K562 (cell line): ENCODE measurements around the gene MKRN2OS. TPM values are rescaled to one million over a fixed set of nuclear protein-coding genes. Genes with fewer than 3 reads are reported as not detected.

Experiments
- ATAC-seq: fragments of 200-7000 bp; cut with Tn5 transposase; 3 replicates; pipeline ENCODE4 v1.9.1; 2020; ENCODE audit warnings: moderate library complexity
- Bru-seq: library from RNA; stranded (reverse); fragments of 400-500 nt; gene quantifications from one replicate; lab custom pipeline; 2021; lab: Mats Ljungman, UMichigan
- BruChase-seq, 2 experiments: library from RNA; stranded (reverse); fragments of 400-500 nt; gene quantifications; one replicate each; lab custom pipeline; 2021; lab: Mats Ljungman, UMichigan
- BruUV-seq: library from RNA; stranded (reverse); fragments of 400-500 nt; replicated peaks from 2 replicates; lab custom pipeline; 2021; lab: Mats Ljungman, UMichigan
- CTCF ChIA-PET: fragments of 300-600 bp; formaldehyde crosslinking; extraction: SDS; loops from one replicate; lab custom pipeline; 2021; ENCODE audit warnings: low intra/inter-chr PET ratio; lab: Yijun Ruan, JAX
- POLR2A ChIA-PET: fragments of 300-600, 350-650 bp; sonication (Branson Sonifier 250); formaldehyde crosslinking; extraction: SDS; loops from one replicate; lab custom pipeline; 2021; ENCODE audit warnings: antibody characterized with exemption, inconsistent platforms; lab: Yijun Ruan, JAX
- DNase-seq, 4 experiments: peaks; one replicate each; pipeline versions ENCODE4 v3.0.0 to v3.0.0-alpha.2; 2011 to 2018; ENCODE audit warnings: low spot score in 3 of 4, mixed read lengths in 3 of 4; ENCODE audit errors: extremely low read depth in 1 of 4
- FAIRE-seq: peaks from 2 replicates; lab custom pipeline; 2011; peaks lifted over from hg19 to GRCh38; lab: Jason Lieb, UNC
- H2AFZ ChIP-seq: 2 replicates; pipeline ENCODE4 v1.6.0; 2011; ENCODE audit warnings: low read depth, low read length, control low read depth, inconsistent platforms
- H3K27ac ChIP-seq: fragments of 200-600 bp; 3 replicates; pipeline ENCODE4 v1.8.0; 2011; ENCODE audit warnings: low read depth, mild to moderate bottlenecking, control low read depth, inconsistent platforms, low read length, moderate library complexity, mixed read lengths; ENCODE audit errors: extremely low read depth
- H3K27me3 ChIP-seq, 2 experiments: fragments of 300-600 bp in 1 of 2; 2 replicates in 1 of 2; 3 replicates in 1 of 2; pipeline versions ENCODE4 v1.6.0 to v1.8.0; 2011; ENCODE audit warnings: inconsistent platforms in 2 of 2, low read length in 2 of 2, mild to moderate bottlenecking in 1 of 2, mixed read lengths in 1 of 2, moderate library complexity in 1 of 2; ENCODE audit not compliant: control insufficient read depth in 2 of 2, insufficient read depth in 2 of 2
- H3K36me3 ChIP-seq: fragments of 300-600 bp; 3 replicates; pipeline ENCODE4 v1.8.0; 2011; ENCODE audit warnings: mild to moderate bottlenecking, low read length, inconsistent platforms; ENCODE audit not compliant: control insufficient read depth, insufficient read depth
- H3K4me1 ChIP-seq, 2 experiments: fragments of 200-600 bp in 1 of 2; replicated peaks in 1 of 2; 2 replicates in 1 of 2; 3 replicates in 1 of 2; pipeline versions ENCODE4 v1.5.1 to v1.8.0; 2011; ENCODE audit warnings: inconsistent platforms in 2 of 2, low read length in 2 of 2, mild to moderate bottlenecking in 1 of 2, mixed read lengths in 1 of 2, moderate library complexity in 1 of 2; ENCODE audit not compliant: control insufficient read depth in 2 of 2, insufficient read depth in 2 of 2
- H3K4me2 ChIP-seq: 2 replicates; pipeline ENCODE4 v1.6.1; 2011; ENCODE audit warnings: low read length, control low read depth, inconsistent platforms, mixed read lengths; ENCODE audit not compliant: insufficient read depth
- H3K4me3 ChIP-seq: fragments of 200-600 bp; sonication (generic), shearing (Covaris generic); 2 replicates; pipeline ENCODE4 v1.5.1; 2016; ENCODE audit warnings: control low read depth, inconsistent platforms
- H3K79me2 ChIP-seq: fragments of 200-600 bp; 3 replicates; pipeline ENCODE4 v1.8.0; 2011; ENCODE audit warnings: low read length, inconsistent platforms; ENCODE audit not compliant: control insufficient read depth, insufficient read depth
- H3K9ac ChIP-seq, 2 experiments: 2 replicates each; pipeline versions ENCODE4 v1.6.0 to v1.6.1; 2011; ENCODE audit warnings: low read depth in 2 of 2, low read length in 2 of 2, control low read depth in 1 of 2, inconsistent platforms in 1 of 2, mild to moderate bottlenecking in 1 of 2, mixed read lengths in 1 of 2; ENCODE audit not compliant: insufficient read depth in 1 of 2
- H3K9me1 ChIP-seq: one replicate; pipeline ENCODE4 v1.6.0; 2011; ENCODE audit warnings: inconsistent platforms, mild to moderate bottlenecking, low read length, moderate library complexity; ENCODE audit not compliant: control insufficient read depth, insufficient read depth
- H3K9me3 ChIP-seq: replicated peaks from 2 replicates; pipeline ENCODE4 v1.5.1; 2011; ENCODE audit warnings: low read depth, low read length, inconsistent platforms; ENCODE audit not compliant: control insufficient read depth, insufficient read depth
- H4K20me1 ChIP-seq: replicated peaks from 2 replicates; pipeline ENCODE4 v1.6.1; 2011; ENCODE audit warnings: low read length, inconsistent platforms, mixed read lengths; ENCODE audit not compliant: control insufficient read depth, insufficient read depth
- NCOA1 ChIP-seq: fragments of 450-650 bp; IDR thresholded peaks from 2 replicates; pipeline ENCODE4 v1.6.1; 2016; ENCODE audit warnings: low read depth
- PKNOX1 ChIP-seq: fragments of 450-650 bp; IDR thresholded peaks from 2 replicates; pipeline ENCODE4 v1.6.1; 2016
- RUNX1 ChIP-seq: sonication (generic); IDR thresholded peaks from 2 replicates; pipeline ENCODE4 v1.6.1; 2016; ENCODE audit warnings: antibody characterized with exemption, low read depth
- STAT5B ChIP-seq: fragments of 250-450 bp; sonication (Bioruptor Pico); IDR thresholded peaks from 2 replicates; pipeline ENCODE4 v1.8.0; 2021; ENCODE audit warnings: mild to moderate bottlenecking, inconsistent platforms
- ZNF609 ChIP-seq: sonication (generic); formaldehyde crosslinking; IDR thresholded peaks from 2 replicates; pipeline ENCODE4 v1.8.1; 2023; ENCODE audit warnings: missing genetic modification reagents, mild to moderate bottlenecking, borderline replicate concordance
- WGBS: fragments of 100-300 bp; shearing (Covaris generic); methylation state at CpG from one replicate; pipeline ENCODE4 v1.1.6; 2016; ENCODE audit warnings: low coverage, mixed read lengths; ENCODE audit not compliant: insufficient coverage; ENCODE audit errors: missing lambda C conversion rate; 5-methylcytosine and 5-hydroxymethylcytosine counted together
- in situ Hi-C: fragments of 300-500 bp; cut with MboI; formaldehyde crosslinking; loops from 4 replicates; pipeline ENCODE4 v1.15.0; 2018; ENCODE audit warnings: inconsistent platforms, mixed read lengths
- intact Hi-C: fragments of 100-400 bp; cut with micrococcal nuclease; formaldehyde crosslinking; loops from 2 replicates; pipeline ENCODE4 v1.14.2; 2022
- long read RNA-seq, 3 experiments: library from polyadenylated mRNA in 2 of 3; library from RNA in 1 of 3; unstranded in 2 of 3; stranded (forward) in 1 of 3; transcript quantifications; one replicate each; pipeline ENCODE4 v2.0.0, GENCODE V29; 2019 to 2022
- polyA minus RNA-seq, 3 experiments: library from RNA; depleted of rRNA, polyadenylated mRNA; stranded (reverse); fragments of >200 nt; gene quantifications; 2 replicates each; pipeline ENCODE4 v1.2.3, GENCODE V29; 2011
- polyA plus RNA-seq, 8 experiments: library from polyadenylated mRNA; depleted of rRNA in 4 of 8; stranded (reverse) in 5 of 8; unstranded in 3 of 8; fragments of >200 nt; fragmentation: Nextera tagmentation in 2 of 8; fragmentation: Illumina TruSeq in 1 of 8; extraction: Ambion mirVana in 2 of 8; extraction: Trizol in 1 of 8; gene quantifications; 2 replicates each; pipeline versions ENCODE4 v1.2.1 to v1.2.3, GENCODE V29; 2011 to 2014; ENCODE audit warnings: inconsistent platforms in 1 of 8, missing spikeins in 1 of 8
- total RNA-seq, 7 experiments: library from RNA; depleted of rRNA in 6 of 7; stranded (reverse); fragments of >200 nt in 6 of 7; fragmentation: Illumina TruSeq in 2 of 7; extraction: Trizol in 2 of 7; gene quantifications; 2 replicates each; pipeline versions ENCODE4 v1.2.1 to v1.2.3, GENCODE V29; 2011 to 2021; ENCODE audit warnings: low replicate concordance in 1 of 7
- TF ChIP-seq, protein P1 (sequence below), 2 experiments: IDR thresholded peaks in 1 of 2; conservative IDR thresholded peaks in 1 of 2; 2 replicates each; pipeline ENCODE4 v1.6.1; 2016; ENCODE audit warnings: low read depth in 2 of 2, mild to moderate bottlenecking in 1 of 2, missing compliant biosample characterization in 1 of 2, missing genetic modification characterization in 1 of 2, moderate library complexity in 1 of 2

The MKRN2OS gene
- not detected in 2 replicates for total RNA-seq (2011; cell fraction: chromatin; rRNA removed; ENCODE audit: low replicate concordance)
- not detected in 2 replicates for total RNA-seq (2011; cell fraction: nucleolus; rRNA removed)
- not detected in 2 replicates for total RNA-seq (2011; cell fraction: nucleoplasm; rRNA removed)
- total RNA-seq (2014; rRNA removed) (not detected in 2 replicates), total RNA-seq (2014; rRNA removed; fragmentation: Illumina TruSeq; extraction: Trizol) (not detected in 2 replicates), total RNA-seq (2015; rRNA removed; fragmentation: Illumina TruSeq; extraction: Trizol) (not detected in 2 replicates), total RNA-seq (2021) (0.27 TPM in 1 of 2 replicates, not detected in the other), polyA plus RNA-seq (2011; rRNA removed) (0.17 TPM in 1 of 2 replicates, not detected in the other), polyA plus RNA-seq (2014; fragmentation: Illumina TruSeq; extraction: Trizol) (not detected in 2 replicates), polyA plus RNA-seq (2014; fragmentation: Nextera tagmentation; extraction: Ambion mirVana) (under 1 TPM in 1 of 2 experiments, not detected in 1; 0.11 TPM), polyA plus RNA-seq (2014; rRNA removed) (not detected in 2 replicates), polyA minus RNA-seq (2011; rRNA and poly(A)+ RNA removed) (not detected in 2 replicates), Bru-seq, nascent RNA (percentile 19 among the genes with signal in this experiment), BruChase-seq, experiment 1, labeled RNA remaining after a 2-hour chase (percentile 12 among the genes with signal in this experiment), BruChase-seq, experiment 2, labeled RNA remaining after a 6-hour chase (percentile 13 among the genes with signal in this experiment)
- polyA plus RNA-seq (2011; cell fraction: cytosol; rRNA removed), result not detected in 2 replicates
- polyA plus RNA-seq (2011; cell fraction: nucleus; rRNA removed), result not detected in 2 replicates
- polyA plus RNA-seq (2012), result 0.12 and 0.26 TPM in 2 replicates
- polyA minus RNA-seq (2011; cell fraction: cytosol; rRNA and poly(A)+ RNA removed), result not detected in 2 replicates
- polyA minus RNA-seq (2011; cell fraction: nucleus; rRNA and poly(A)+ RNA removed), result not detected in 2 replicates
- long read RNA-seq, experiment 1, partial matches to known transcripts, result 0 of 12 reads
- long read RNA-seq, experiment 1, other reads (novel, unspliced or antisense), result 12 of 12 reads
- long read RNA-seq, experiment 2, result 0 reads
- long read RNA-seq, experiment 3, result 0 reads

GRCh38 chr3:12545473-12545791, at the start of gene MKRN2OS:
TSS of gene MKRN2OS (minus strand) at chr3:12545499. CDS start at chr3:12545464, 35 bp downstream.
- intact Hi-C loops (no loop called here), in situ Hi-C loops (no loop called here)
- POLR2A ChIA-PET, result interaction anchor here (0.6 to 2.8 kb wide), 5 partner anchors 9 to 48 kb away, joined by 3 to 25 read pairs (median 4); partner anchors contain the start of gene MKRN2
- 71% methylated on average over 4 of the region's 4 CpGs for WGBS
- H3K9me1 ChIP-seq, result no peaks in the 10 kb centered on the region
- no peaks in the 10 kb centered on the region for H3K79me2 ChIP-seq
- no peak within 1 kb of the TSS for H2AFZ ChIP-seq
- H3K27me3 ChIP-seq, result no peaks in the 10 kb centered on the region
- FAIRE-seq (no peak), DNase-seq (no peak), ATAC-seq (no peak; the same call in 2 of the 3 replicates)
- no peak within 1 kb of the TSS for H3K4me2 ChIP-seq
- H3K9me3 ChIP-seq, result no peaks in the 10 kb centered on the region
- no peak within 1 kb of the TSS for H3K9ac ChIP-seq
- no peak within 1 kb of the TSS for H3K4me3 ChIP-seq
- CTCF ChIA-PET, result no interaction called here
- H4K20me1 ChIP-seq, result no peaks in the 10 kb centered on the region
- TF ChIP-seq RUNX1, result no peak
- 0 out of 2 replicates have a peak, but pooled peaks have one; percentile 12 for TF ChIP-seq PKNOX1
- TF ChIP-seq, protein P1, sequence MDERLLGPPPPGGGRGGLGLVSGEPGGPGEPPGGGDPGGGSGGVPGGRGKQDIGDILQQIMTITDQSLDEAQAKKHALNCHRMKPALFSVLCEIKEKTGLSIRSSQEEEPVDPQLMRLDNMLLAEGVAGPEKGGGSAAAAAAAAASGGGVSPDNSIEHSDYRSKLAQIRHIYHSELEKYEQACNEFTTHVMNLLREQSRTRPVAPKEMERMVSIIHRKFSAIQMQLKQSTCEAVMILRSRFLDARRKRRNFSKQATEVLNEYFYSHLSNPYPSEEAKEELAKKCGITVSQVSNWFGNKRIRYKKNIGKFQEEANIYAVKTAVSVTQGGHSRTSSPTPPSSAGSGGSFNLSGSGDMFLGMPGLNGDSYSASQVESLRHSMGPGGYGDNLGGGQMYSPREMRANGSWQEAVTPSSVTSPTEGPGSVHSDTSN (CRISPR knock-in tag; IDR thresholded peaks at IDR 0.05; ENCODE audit: low read depth), result no peak
- TF ChIP-seq, protein P1 (tag; conservative IDR thresholded peaks at IDR 0.05; ENCODE audit: low read depth), result no peak
- no peak for TF ChIP-seq ZNF609 (CRISPR knock-in tag)
- no peak for TF ChIP-seq STAT5B (CRISPR knock-in tag)
- no peak for TF ChIP-seq NCOA1
- H3K27ac ChIP-seq, result no peak within 1 kb of the TSS
- peaks cover 9% of the 10 kb centered on the region; the same call in 2 of the 3 replicates for H3K36me3 ChIP-seq
- no peaks in the 10 kb centered on the region for H3K4me1 ChIP-seq
- no TSS peak for BruUV-seq
